ENCODE measurements around the gene WAC.

DNA sequence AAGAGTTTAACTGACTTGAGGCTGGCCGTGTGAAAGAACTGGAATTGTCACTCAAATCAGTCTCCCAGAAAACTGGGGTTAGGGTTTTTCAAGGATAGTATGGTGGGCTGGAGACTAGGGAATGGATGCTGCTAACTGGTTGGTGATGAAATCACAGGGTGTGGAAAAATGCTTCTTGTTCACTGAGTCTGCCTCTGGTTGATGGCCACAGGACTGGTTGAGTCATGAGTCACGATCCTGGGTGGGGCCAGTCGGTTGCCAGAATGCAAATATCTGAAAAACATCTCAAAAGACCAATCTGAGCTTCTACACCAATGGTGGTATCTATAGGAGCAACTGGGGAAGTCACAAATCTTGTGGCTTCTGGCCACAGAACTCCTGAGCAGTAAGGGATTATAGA, 128.1 kb downstream of the WAC start:
- TF ChIP-seq POLR2A (IDR thresholded peaks at IDR 0.05; ENCODE audit: insufficient read depth in 1 of 2, low read depth in 2 of 2, low read length in 2 of 2) (no peak), CBX5 (CRISPR knock-in tag; IDR thresholded peaks at IDR 0.05; ENCODE audit: borderline replicate concordance) (no peak), HOXA9 (CRISPR knock-in tag; IDR thresholded peaks at IDR 0.05; ENCODE audit: borderline replicate concordance) (no peak), NFKBIZ (CRISPR knock-in tag; IDR thresholded peaks at IDR 0.05) (no peak), ZHX1 (CRISPR knock-in tag; IDR thresholded peaks at IDR 0.05; ENCODE audit: low read depth) (no peak), HMG20B (CRISPR knock-in tag; conservative IDR thresholded peaks at IDR 0.05) (no peak), FOXA1 (IDR thresholded peaks at IDR 0.05) (no peak), FOXA1 (CRISPR knock-in tag; IDR thresholded peaks at IDR 0.05) (no peak), KDM5A (IDR thresholded peaks at IDR 0.05; ENCODE audit: borderline replicate concordance, low read length) (no peak), GLI4 (CRISPR knock-in tag; IDR thresholded peaks at IDR 0.05; ENCODE audit: borderline replicate concordance) (no peak), FOSL2 (CRISPR knock-in tag; IDR thresholded peaks at IDR 0.05) (no peak), FOSL1 (CRISPR knock-in tag; IDR thresholded peaks at IDR 0.05; ENCODE audit: borderline replicate concordance) (no peak)
- TF ChIP-seq, protein P1, sequence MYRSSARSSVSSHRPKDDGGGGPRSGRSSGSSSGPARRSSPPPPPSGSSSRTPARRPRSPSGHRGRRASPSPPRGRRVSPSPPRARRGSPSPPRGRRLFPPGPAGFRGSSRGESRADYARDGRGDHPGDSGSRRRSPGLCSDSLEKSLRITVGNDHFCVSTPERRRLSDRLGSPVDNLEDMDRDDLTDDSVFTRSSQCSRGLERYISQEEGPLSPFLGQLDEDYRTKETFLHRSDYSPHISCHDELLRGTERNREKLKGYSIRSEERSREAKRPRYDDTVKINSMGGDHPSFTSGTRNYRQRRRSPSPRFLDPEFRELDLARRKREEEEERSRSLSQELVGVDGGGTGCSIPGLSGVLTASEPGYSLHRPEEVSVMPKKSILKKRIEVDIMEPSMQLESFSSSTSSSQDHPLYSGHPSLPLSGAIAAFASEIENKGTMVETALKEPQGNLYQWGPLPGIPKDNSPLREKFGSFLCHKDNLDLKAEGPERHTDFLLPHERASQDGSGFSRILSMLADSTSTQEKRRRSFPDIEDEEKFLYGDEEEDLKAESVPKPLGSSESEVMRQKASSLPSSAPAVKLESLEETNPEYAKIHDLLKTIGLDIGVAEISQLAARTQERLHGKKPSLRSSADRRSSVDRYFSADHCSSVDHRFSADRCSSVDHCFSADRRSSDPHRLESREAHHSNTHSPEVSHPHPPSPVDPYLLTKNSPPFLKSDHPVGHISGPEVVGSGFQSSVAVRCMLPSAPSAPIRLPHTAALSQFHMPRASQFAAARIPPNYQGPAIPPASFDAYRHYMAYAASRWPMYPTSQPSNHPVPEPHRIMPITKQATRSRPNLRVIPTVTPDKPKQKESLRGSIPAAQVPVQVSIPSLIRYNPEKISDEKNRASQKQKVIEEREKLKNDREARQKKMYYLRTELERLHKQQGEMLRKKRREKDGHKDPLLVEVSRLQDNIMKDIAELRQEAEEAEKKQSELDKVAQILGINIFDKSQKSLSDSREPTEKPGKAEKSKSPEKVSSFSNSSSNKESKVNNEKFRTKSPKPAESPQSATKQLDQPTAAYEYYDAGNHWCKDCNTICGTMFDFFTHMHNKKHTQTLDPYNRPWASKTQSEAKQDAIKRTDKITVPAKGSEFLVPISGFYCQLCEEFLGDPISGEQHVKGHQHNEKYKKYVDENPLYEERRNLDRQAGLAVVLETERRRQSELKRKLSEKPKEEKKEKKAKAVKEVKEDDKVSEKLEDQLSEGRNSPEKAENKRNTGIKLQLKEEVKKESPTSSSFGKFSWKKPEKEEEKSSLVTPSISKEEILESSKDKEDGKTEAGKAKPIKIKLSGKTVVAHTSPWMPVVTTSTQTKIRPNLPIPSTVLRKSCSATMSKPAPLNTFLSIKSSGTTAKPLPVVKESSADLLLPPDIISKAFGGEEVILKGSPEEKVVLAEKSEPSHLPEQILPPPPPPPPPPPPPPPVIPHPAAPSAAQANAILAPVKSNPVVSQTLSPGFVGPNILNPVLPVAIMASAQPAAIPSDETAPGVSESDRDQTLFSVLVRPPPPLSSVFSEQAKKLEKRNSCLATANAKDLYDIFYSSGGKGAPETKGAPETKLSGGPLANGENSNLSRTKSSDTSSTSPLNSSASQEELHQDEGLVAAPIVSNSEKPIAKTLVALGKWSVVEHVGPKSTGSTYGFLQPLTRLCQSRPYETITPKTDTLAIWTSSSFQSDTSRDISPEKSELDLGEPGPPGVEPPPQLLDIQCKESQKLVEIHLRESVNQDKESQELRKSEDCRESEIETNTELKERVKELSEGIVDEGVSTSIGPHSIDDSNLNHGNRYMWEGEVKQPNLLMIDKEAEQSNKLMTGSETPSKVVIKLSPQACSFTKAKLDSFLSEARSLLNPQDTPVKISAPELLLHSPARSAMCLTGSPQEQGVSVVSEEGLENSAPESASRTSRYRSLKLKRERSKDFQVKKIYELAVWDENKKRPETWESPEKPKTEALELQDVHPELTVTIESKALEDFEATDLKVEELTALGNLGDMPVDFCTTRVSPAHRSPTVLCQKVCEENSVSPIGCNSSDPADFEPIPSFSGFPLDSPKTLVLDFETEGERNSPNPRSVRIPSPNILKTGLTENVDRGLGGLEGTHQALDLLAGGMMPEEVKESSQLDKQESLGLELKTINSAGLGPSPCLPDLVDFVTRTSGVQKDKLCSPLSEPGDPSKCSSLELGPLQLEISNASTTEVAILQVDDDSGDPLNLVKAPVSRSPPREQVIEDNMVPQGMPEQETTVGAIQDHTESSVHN (CRISPR knock-in tag; IDR thresholded peaks at IDR 0.05): no peak
- TF ChIP-seq, protein P2, sequence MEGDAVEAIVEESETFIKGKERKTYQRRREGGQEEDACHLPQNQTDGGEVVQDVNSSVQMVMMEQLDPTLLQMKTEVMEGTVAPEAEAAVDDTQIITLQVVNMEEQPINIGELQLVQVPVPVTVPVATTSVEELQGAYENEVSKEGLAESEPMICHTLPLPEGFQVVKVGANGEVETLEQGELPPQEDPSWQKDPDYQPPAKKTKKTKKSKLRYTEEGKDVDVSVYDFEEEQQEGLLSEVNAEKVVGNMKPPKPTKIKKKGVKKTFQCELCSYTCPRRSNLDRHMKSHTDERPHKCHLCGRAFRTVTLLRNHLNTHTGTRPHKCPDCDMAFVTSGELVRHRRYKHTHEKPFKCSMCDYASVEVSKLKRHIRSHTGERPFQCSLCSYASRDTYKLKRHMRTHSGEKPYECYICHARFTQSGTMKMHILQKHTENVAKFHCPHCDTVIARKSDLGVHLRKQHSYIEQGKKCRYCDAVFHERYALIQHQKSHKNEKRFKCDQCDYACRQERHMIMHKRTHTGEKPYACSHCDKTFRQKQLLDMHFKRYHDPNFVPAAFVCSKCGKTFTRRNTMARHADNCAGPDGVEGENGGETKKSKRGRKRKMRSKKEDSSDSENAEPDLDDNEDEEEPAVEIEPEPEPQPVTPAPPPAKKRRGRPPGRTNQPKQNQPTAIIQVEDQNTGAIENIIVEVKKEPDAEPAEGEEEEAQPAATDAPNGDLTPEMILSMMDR (CRISPR knock-in tag; IDR thresholded peaks at IDR 0.05): no peak
- TF ChIP-seq, protein P3, sequence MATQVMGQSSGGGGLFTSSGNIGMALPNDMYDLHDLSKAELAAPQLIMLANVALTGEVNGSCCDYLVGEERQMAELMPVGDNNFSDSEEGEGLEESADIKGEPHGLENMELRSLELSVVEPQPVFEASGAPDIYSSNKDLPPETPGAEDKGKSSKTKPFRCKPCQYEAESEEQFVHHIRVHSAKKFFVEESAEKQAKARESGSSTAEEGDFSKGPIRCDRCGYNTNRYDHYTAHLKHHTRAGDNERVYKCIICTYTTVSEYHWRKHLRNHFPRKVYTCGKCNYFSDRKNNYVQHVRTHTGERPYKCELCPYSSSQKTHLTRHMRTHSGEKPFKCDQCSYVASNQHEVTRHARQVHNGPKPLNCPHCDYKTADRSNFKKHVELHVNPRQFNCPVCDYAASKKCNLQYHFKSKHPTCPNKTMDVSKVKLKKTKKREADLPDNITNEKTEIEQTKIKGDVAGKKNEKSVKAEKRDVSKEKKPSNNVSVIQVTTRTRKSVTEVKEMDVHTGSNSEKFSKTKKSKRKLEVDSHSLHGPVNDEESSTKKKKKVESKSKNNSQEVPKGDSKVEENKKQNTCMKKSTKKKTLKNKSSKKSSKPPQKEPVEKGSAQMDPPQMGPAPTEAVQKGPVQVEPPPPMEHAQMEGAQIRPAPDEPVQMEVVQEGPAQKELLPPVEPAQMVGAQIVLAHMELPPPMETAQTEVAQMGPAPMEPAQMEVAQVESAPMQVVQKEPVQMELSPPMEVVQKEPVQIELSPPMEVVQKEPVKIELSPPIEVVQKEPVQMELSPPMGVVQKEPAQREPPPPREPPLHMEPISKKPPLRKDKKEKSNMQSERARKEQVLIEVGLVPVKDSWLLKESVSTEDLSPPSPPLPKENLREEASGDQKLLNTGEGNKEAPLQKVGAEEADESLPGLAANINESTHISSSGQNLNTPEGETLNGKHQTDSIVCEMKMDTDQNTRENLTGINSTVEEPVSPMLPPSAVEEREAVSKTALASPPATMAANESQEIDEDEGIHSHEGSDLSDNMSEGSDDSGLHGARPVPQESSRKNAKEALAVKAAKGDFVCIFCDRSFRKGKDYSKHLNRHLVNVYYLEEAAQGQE (IDR thresholded peaks at IDR 0.05; ENCODE audit: borderline replicate concordance in 1 of 2, low read depth in 1 of 2, low read length in 2 of 2): no peak
